Osteoblast (primary cell): ENCODE measurements around the gene UGT3A1. TPM values are rescaled to one million over a fixed set of nuclear protein-coding genes. Genes with fewer than 3 reads are reported as not detected.

Source experiments
- DNase-seq: peaks from one replicate; pipeline ENCODE4 v3.0.0; 2011; ENCODE audit warnings: low spot score, mixed read lengths; ENCODE audit not compliant: insufficient read length; ENCODE audit errors: missing footprints
- H2AFZ ChIP-seq: 2 replicates; pipeline ENCODE4 v1.6.0; 2011; ENCODE audit warnings: mild to moderate bottlenecking, low read length
- H3K27ac ChIP-seq: 2 replicates; pipeline ENCODE4 v1.5.1; 2011; ENCODE audit warnings: mild to moderate bottlenecking, low read depth, low read length, moderate library complexity
- H3K27me3 ChIP-seq: 2 replicates; pipeline ENCODE4 v1.6.0; 2012; ENCODE audit warnings: mild to moderate bottlenecking, control low read depth, inconsistent platforms, low read length, moderate library complexity; ENCODE audit not compliant: insufficient read depth
- H3K36me3 ChIP-seq: 2 replicates; pipeline ENCODE4 v1.5.1; 2011; ENCODE audit warnings: mild to moderate bottlenecking, low read length, control low read depth, moderate library complexity; ENCODE audit not compliant: insufficient read depth
- H3K4me1 ChIP-seq: 2 replicates; pipeline ENCODE4 v1.5.1; 2011; ENCODE audit warnings: mild to moderate bottlenecking, low read length, control low read depth, moderate library complexity; ENCODE audit not compliant: insufficient read depth
- H3K4me2 ChIP-seq: 2 replicates; pipeline ENCODE4 v1.6.0; 2011; ENCODE audit warnings: mild to moderate bottlenecking, low read length; ENCODE audit not compliant: insufficient read depth
- H3K4me3 ChIP-seq: fragments of 200-600 bp; sonication (generic); 3 replicates; pipeline ENCODE4 v1.5.1; 2012; ENCODE audit warnings: mild to moderate bottlenecking, low read length, inconsistent platforms; ENCODE audit not compliant: insufficient read depth
- H3K79me2 ChIP-seq: 2 replicates; pipeline ENCODE4 v1.6.0; 2012; ENCODE audit warnings: mild to moderate bottlenecking, low read length, control low read depth, inconsistent platforms; ENCODE audit not compliant: insufficient read depth
- H3K9me3 ChIP-seq: 2 replicates; pipeline ENCODE4 v1.5.1; 2011; ENCODE audit warnings: low read depth, low read length, control low read depth
- H4K20me1 ChIP-seq: 2 replicates; pipeline ENCODE4 v1.6.0; 2012; ENCODE audit warnings: mild to moderate bottlenecking, low read length, control low read depth; ENCODE audit not compliant: insufficient read depth
- total RNA-seq: library from RNA; depleted of rRNA; stranded (reverse); fragments of >200 nt; gene quantifications from 2 replicates; pipeline ENCODE4 v1.2.3, GENCODE V29; 2012
- TF ChIP-seq, protein P1 (sequence below): IDR thresholded peaks from 2 replicates; pipeline ENCODE4 v1.5.1; 2011; ENCODE audit warnings: mild to moderate bottlenecking, low read depth, low read length, moderate library complexity; ENCODE audit errors: extremely low read depth

Gene UGT3A1
- total RNA-seq, 1 donor: not detected

DNA sequence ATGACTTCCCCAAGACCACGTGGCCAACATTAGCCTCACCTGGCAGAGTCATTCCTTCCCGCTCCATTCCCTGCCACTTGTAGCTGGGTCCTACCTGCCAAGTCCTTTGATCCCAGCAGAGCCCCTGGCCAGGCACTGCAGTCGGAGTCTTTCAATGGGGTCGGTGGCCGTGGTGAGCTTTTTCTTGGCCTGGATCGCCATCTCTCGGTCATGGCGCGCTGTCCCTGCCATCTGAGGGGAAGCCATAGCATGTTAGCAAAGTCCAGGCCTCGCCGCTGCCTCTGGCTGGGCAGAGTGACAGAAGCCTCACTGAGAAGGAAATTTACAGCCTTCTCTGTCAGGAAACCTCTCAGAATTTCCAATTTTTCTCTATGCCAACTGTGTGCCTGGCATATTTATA, 70.3 kb downstream of the UGT3A1 start:
- no peak for DNase-seq
- TF ChIP-seq, protein P1, sequence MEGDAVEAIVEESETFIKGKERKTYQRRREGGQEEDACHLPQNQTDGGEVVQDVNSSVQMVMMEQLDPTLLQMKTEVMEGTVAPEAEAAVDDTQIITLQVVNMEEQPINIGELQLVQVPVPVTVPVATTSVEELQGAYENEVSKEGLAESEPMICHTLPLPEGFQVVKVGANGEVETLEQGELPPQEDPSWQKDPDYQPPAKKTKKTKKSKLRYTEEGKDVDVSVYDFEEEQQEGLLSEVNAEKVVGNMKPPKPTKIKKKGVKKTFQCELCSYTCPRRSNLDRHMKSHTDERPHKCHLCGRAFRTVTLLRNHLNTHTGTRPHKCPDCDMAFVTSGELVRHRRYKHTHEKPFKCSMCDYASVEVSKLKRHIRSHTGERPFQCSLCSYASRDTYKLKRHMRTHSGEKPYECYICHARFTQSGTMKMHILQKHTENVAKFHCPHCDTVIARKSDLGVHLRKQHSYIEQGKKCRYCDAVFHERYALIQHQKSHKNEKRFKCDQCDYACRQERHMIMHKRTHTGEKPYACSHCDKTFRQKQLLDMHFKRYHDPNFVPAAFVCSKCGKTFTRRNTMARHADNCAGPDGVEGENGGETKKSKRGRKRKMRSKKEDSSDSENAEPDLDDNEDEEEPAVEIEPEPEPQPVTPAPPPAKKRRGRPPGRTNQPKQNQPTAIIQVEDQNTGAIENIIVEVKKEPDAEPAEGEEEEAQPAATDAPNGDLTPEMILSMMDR: peak; percentile 21
- Histone ChIP-seq H3K4me3 (no peak overlapping the region), H3K27ac (no peak overlapping the region), H2AFZ (no peak overlapping the region), H4K20me1 (no peaks in the 10 kb centered on the region), H3K9me3 (no peaks in the 10 kb centered on the region), H3K4me1 (peaks cover 27% of the 10 kb centered on the region), H3K4me2 (no peak overlapping the region), H3K36me3 (no peaks in the 10 kb centered on the region), H3K27me3 (no peaks in the 10 kb centered on the region), H3K79me2 (no peaks in the 10 kb centered on the region)

- TF ChIP-seq, protein P1: no peak
- H2AFZ ChIP-seq: no peak overlapping the region
- H3K4me2 ChIP-seq: peak overlapping the region; percentile 9
- no peak overlapping the region for H3K4me3 ChIP-seq
- H3K27ac ChIP-seq: no peak overlapping the region
- H3K9me3 ChIP-seq: no peaks in the 10 kb centered on the region
- H3K36me3 ChIP-seq: no peaks in the 10 kb centered on the region
- no peaks in the 10 kb centered on the region for H3K79me2 ChIP-seq
- no peaks in the 10 kb centered on the region for H3K27me3 ChIP-seq
- H4K20me1 ChIP-seq: no peaks in the 10 kb centered on the region
- H3K4me1 ChIP-seq: peaks cover 16% of the 10 kb centered on the region
- DNase-seq: peak; percentile 58
Observed at GRCh38 chr5:35919191-35919590, 72.0 kb downstream of the UGT3A1 start.

DNA sequence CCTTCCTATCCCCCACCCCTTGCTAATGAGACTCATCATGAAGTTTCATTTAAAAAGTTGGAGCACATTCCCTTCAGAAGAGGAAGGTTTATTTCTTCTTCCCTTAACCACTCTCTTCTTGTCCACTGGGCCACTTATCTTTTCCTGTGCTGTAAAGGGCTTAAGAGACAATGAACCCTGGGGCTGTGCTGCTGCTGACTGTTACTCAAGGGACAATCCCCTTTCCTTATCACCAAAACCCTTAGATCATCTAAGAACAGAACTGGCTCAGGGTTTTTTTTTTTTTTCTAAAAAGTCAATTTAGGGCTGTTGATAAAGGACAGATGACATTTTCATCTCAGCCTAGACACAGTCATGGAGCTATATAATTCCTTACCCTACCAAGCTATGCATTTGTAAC, 82.4 kb downstream of the UGT3A1 start:
- H3K27ac ChIP-seq: no peak overlapping the region
- H3K79me2 ChIP-seq: no peaks in the 10 kb centered on the region
- peak overlapping the region; percentile 49 for H2AFZ ChIP-seq
- no peaks in the 10 kb centered on the region for H3K9me3 ChIP-seq
- H3K27me3 ChIP-seq: no peaks in the 10 kb centered on the region
- TF ChIP-seq, protein P1: no peak
- no peak overlapping the region for H3K4me2 ChIP-seq
- H3K4me3 ChIP-seq: no peak overlapping the region
- no peaks in the 10 kb centered on the region for H3K4me1 ChIP-seq
- DNase-seq: no peak
- H3K36me3 ChIP-seq: no peaks in the 10 kb centered on the region
- no peaks in the 10 kb centered on the region for H4K20me1 ChIP-seq

GRCh38 chr5:35908228-35908627, 83.0 kb downstream of the UGT3A1 start:
- Histone ChIP-seq H3K4me2 (no peak overlapping the region), H4K20me1 (no peaks in the 10 kb centered on the region), H3K4me1 (no peaks in the 10 kb centered on the region), H3K27ac (no peak overlapping the region), H3K36me3 (no peaks in the 10 kb centered on the region), H3K9me3 (no peaks in the 10 kb centered on the region), H3K27me3 (no peaks in the 10 kb centered on the region), H3K79me2 (no peaks in the 10 kb centered on the region), H3K4me3 (no peak overlapping the region), H2AFZ (peak overlapping the region; percentile 49)
- DNase-seq: no peak
- TF ChIP-seq, protein P1: no peak
